ENCODE measurements around the gene CCND3.
A peak's percentile ranks its signal among the peaks of the same experiment; 100 is the strongest.
"Not testable (repeated sequence)": the region's sequence is repeated elsewhere in the genome, so short reads cannot be mapped to it uniquely, and the experiment has no call there.

The CCND3 gene

DNA sequence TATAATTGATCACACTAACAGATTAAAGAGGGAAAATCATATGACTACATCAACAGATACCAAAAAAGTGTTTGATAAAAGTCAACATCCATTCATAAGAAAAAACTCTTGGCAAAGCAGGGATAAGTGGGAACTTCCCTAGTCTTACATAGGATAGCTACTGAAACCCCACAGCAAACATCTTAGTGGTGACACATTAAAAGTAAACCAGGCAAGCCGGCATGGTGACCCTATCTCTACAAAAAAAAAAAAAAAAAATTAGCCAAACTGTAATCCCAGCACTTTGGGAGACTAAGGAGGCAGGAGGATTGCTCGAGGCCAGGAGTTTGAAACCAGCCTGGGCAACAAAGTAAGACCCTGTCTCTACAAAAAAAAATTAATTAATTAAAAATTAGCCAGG, 13.8 kb upstream of the CCND3 start:
- no peak overlapping the region for H3K4me3 ChIP-seq (ENCODE audit: low read length)
- DNase-seq (ENCODE audit: low read depth, low spot score), result no peak

DNA sequence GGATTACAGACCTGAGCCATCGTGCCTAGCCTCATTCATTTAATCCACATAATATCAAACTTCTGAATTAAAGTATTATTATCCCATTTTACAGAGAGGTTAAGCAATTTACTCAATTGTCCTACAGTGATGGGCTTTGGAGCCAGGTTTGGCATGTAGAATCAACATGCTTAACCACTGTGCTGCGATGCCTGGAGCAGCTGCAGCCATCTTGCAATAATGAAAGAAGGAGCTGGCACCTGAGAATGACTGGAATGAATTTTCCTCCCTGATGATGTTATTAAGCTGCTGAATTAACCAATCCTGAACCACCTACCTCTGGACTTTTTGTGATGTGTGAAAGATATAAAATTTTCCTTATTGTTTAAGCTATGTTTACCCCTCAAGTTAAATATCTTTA, 13.1 kb upstream of the CCND3 start:
- no peak for DNase-seq (ENCODE audit: low read depth, low spot score)

GRCh38 chr6:41947581-41948220, 6.1 kb upstream of the CCND3 start:
- no peak overlapping the region for H3K4me3 ChIP-seq (ENCODE audit: low read length)
- no peak for DNase-seq (ENCODE audit: low read depth, low spot score)

More for the DNA sequence above, 13.1 kb upstream of the CCND3 start:
- H3K4me3 ChIP-seq (ENCODE audit: low read length), result no peak overlapping the region

DNA sequence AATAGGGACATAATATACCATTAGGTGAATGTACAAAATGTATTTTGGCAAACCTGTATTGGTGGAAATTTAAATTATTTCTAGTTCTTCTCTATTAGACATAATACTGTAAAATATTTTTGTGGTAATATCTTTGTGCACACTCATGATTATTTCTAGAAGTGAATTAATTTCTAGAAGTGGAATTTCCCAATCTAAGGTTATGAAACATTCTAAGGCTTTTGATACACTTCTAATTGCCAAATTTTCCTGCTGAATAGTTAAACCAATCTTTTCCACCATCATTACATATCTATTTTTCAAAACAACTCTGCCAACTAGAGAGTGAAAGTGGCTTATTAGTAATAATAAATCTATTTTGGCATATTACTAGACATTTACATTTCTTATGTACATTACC, 1.8 kb upstream of the CCND3 start:
- no peak for DNase-seq (ENCODE audit: low read depth, low spot score)
- H3K4me3 ChIP-seq (ENCODE audit: low read length), result no peak overlapping the region

- H3K4me3 ChIP-seq (ENCODE audit: low read length); DNase-seq (ENCODE audit: low read depth, low spot score): not testable (repeated sequence)
Measured at GRCh38 chr6:41942882-41943281, 1.3 kb upstream of the CCND3 start.

GRCh38 chr6:41942067-41942851, 651 bp upstream of the CCND3 start:
- DNase-seq (ENCODE audit: low read depth, low spot score), result no peak
- H3K4me3 ChIP-seq (ENCODE audit: low read length), result peak overlapping the region; percentile 97

- peak; percentile 79 for DNase-seq (ENCODE audit: low read depth, low spot score)
- peak overlapping the region; percentile 97 for H3K4me3 ChIP-seq (ENCODE audit: low read length)
Measured at GRCh38 chr6:41940759-41941279, 789 bp downstream of the CCND3 start.

DNA sequence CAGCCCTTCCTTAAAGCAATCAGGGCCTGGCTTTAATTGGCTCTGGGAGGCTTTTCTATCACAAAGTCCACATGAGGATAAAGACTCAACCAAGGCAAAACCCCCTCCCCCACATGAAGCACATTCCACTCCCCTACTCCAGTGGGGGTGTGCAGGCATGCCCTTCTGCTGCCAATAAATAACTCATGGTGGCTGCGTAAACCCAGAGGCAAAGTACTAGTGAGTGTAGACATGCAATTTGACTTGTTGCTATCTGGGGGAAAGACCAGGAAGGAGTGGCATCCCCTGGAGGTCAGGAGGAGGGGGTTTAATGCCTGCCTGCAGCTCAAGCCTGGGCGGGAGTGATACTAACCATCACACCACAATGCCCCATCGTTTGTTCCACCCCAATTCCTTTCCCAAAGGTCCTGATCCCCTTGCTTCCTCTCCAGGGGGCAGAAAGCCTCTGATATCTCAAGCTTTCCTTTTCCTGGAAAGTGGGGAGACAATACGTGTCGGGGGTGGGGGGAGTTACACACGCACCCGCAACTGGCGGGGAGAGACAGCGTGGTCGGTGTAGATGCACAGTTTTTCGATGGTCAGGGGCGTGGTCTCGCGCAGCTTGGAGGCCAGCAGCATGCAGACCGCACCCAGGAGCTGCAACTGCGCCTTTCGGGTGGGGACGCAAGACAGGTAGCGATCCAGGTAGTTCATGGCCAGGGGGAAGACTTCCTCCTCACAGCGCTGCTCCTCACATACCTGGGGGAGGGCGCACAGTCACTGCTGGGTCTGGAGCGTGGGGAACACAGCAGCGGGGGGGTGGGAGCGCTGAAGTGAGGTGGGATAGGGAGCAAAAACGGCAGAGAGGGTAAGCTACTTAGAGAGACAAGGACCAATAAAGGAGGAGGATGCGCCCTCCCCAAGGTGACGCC, 1.5 kb downstream of the CCND3 start:
- DNase-seq (ENCODE audit: low read depth, low spot score), result no peak
- peak overlapping the region; percentile 97 for H3K4me3 ChIP-seq (ENCODE audit: low read length)

DNA sequence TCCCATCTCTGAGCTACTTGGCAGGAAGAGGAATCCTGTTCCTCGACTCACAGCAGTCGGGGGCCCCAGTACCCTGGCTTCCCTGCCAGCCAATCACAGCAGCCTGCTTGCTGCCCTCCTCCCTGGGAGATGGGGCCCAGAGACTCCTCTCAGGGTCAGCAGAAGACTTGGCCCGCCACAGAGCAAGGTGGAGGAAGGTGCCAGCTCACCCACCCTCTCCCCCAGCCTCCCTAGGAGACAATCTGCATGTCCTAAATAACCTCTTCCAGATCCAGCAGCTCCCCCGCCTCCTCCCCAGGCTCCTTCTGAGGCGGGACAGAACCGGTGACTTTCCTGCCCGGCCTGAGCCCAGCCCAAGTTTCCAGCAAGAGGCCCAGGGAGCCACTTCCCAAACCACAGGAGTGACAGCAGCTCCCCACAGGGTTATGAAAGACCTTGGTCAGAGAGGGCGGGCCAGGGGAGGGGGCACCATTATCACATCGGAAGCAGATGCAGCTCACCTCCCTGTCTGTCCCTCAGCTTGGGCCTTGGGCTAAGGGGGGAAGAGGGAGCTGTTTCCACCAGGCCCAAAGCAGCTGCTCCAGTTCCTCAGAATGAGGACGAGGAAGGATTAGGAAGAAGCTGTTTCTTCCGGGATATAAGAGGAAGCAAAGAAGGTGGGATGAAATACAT, 2.3 kb downstream of the CCND3 start:
- H3K4me3 ChIP-seq (ENCODE audit: low read length), result peak overlapping the region; percentile 97
- no peak for DNase-seq (ENCODE audit: low read depth, low spot score)

DNA sequence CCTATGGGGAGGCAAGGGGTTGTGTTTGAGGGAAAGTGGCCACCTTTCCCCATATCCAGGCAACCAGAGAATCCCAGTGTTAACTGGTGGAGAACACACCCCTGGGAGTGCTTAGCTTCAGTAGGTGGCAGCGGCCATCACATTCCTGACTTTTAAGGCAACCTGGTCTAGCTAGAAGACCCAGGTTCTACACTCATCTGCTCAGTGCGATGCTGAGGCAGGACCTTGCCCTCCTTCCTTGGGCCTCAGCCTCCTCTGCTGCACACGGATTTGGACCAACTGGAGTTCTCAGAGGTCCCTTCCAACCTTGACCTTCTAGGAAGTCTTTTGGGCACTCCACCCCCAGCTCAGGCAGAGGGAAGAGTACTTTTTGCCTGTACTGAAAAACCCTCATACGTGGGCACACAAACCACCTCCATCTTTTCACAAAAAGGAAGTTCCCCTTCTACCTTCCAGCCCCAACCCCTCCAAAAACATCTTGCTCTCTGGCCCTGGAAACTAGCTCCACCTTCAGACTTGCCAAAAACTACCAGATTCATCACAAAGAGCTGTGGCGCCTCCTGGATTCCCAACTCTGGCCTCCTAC, 2.9 kb downstream of the CCND3 start:
- peak overlapping the region; percentile 97 for H3K4me3 ChIP-seq (ENCODE audit: low read length)
- no peak for DNase-seq (ENCODE audit: low read depth, low spot score)

- peak overlapping the region; percentile 97 for H3K4me3 ChIP-seq (ENCODE audit: low read length)
- DNase-seq (ENCODE audit: low read depth, low spot score), result peak; percentile 92
Measured at GRCh38 chr6:41937861-41938574, 3.6 kb downstream of the CCND3 start.

GRCh38 chr6:41937472-41937860, 4.1 kb downstream of the CCND3 start:
- H3K4me3 ChIP-seq (ENCODE audit: low read length), result peak overlapping the region; percentile 97; the same call in 1 of the 2 replicates
- no peak for DNase-seq (ENCODE audit: low read depth, low spot score)

- peak overlapping the region; percentile 32 for H3K4me3 ChIP-seq (ENCODE audit: low read length)
Measured at GRCh38 chr6:41936073-41936837, 5.4 kb downstream of the CCND3 start.

GRCh38 chr6:41935685-41936072, 5.9 kb downstream of the CCND3 start:
- peak overlapping the region; percentile 19 for H3K4me3 ChIP-seq (ENCODE audit: low read length)
- DNase-seq (ENCODE audit: low read depth, low spot score), result no peak

More at GRCh38 chr6:41936073-41936837, 5.4 kb downstream of the CCND3 start:
- DNase-seq (ENCODE audit: low read depth, low spot score), result peak; percentile 99

DNA sequence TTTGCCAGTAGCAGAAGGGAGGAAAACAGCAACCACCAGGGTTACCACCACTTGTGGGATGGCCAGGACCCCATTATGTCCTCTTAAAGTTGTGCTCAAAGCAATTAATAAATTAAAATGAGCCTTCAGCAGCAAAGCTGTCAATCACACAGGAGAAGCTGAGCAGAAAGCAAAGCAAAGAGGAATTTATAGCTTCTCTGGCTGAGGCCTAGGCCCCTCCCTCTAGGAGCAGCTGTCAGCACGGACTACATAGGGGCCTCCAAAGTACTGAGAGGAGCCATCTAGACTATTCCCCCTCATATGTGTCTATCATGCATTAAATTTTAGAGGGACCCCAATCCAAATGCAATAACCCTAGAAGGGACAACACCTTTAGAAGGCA, 6.4 kb downstream of the CCND3 start:
- DNase-seq (ENCODE audit: low read depth, low spot score), result no peak
- no peak overlapping the region for H3K4me3 ChIP-seq (ENCODE audit: low read length)

DNA sequence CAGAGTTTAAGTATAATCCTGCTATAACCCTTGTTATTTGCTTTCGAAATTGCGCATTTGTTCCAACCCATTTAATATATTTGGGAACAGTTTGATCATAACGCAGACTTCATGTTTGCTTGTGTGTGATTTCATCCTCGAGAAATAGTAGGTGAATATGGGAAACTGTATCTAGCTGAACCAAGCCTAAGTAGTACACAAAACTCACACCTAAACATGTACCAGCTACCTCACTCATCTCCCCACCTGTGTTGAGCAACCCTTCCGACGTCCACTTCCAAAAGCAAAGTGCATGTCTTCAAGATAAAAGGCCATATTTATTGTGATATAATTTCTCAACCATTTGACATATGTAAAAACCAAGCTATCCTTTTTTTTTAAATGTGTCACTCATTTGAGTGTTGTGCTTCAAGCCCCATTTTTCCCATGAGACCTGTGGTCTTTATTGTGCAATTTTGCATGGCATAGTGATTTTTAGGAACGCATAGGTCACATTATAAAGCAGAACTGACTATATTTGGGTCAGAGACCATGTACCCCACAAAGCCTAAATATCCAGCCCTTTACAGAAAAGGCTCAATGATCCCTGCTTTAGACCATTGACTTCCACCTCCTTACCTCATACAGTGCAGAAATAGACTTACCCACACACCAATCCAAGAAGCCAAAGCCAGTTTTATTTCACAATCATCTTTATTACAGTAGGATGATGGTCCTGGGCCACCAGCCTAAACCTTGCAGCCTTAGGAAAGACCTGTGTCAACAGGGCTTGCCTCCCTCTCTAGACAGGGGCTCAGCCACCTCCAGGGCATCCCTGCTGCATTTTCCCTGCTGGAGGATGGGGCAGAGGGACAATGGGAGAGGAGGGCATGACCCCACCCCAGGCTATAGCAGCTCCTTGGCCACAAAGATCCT, 7.1 kb downstream of the CCND3 start:
- H3K4me3 ChIP-seq (ENCODE audit: low read length), result no peak overlapping the region
- DNase-seq (ENCODE audit: low read depth, low spot score), result no peak

Measured in Jurkat, Clone E6-1 (cell line).